NCI-H146 treated with DMSO at 0.1 percent for 48 hours (cell line): Measurements from ENCODE around the gene MMP19.
"Not testable (repeated sequence)": the region's sequence is repeated elsewhere in the genome, so short reads cannot be mapped to it uniquely, and the experiment has no call there.

Experiments
- DNase-seq: peaks from one replicate; lab custom pipeline; 2025; ENCODE audit not compliant: unreplicated experiment; lab: John Stamatoyannopoulos, UW

Gene MMP19, protein sequence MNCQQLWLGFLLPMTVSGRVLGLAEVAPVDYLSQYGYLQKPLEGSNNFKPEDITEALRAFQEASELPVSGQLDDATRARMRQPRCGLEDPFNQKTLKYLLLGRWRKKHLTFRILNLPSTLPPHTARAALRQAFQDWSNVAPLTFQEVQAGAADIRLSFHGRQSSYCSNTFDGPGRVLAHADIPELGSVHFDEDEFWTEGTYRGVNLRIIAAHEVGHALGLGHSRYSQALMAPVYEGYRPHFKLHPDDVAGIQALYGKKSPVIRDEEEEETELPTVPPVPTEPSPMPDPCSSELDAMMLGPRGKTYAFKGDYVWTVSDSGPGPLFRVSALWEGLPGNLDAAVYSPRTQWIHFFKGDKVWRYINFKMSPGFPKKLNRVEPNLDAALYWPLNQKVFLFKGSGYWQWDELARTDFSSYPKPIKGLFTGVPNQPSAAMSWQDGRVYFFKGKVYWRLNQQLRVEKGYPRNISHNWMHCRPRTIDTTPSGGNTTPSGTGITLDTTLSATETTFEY

DNA sequence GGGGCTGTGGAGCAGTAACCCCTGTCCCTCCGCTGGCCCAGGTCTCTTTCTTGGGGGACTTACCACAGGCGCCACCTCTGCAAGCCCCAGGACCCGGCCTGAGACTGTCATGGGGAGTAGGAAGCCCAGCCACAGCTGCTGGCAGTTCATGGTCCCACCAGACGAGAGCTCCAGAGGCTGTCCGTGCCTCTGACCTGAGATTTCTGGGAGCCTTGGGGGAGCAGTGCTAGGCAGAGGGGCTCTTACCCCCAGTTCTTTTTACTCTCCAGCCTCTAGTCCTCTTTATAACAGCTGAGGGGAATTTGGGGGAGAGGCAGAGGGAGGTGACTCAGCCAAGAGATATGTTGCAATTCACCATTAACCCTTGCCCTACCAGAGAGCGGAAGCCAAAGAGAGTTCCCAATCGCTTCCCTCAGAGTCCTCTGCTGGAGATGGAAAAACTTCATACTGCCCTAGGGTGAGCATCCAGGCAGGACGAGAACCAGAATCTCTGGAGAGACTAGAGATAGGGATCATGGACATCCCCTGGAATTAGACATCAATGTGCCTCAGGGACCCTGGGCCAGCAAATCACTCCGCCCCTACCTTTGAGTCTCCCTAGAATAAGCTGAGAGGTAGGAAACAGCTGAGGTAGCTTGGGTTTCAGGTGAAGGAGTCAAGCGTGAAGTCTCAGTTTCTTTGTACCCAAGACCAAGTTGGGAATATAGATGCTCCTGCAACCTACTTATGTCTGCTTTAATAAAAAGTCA, at the start of gene MMP19:
Gene MMP19 (minus strand): TSS at position 256 of the 749 bp plus-strand sequence. CDS start 106 bp downstream, at position 150.
- no peak for DNase-seq

DNA sequence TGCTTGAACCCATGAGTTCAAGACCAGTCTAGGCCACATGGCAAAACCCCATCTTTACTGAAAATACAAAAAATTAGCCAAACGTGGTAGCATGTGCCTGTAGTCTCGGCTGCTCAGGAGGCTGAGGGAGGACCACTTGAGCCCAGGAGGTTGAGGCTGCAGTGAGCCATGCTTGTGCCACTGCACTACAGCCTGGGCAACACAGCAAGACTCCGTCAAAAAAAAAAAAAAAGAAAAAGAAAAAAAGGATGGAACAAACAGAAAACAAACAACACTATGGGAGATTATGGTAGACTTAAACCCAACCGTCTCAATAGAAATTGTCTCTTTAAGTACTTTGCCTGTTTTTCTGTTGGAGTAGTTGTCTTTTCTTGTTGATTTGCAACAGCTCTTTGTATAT, 48.6 kb upstream of the MMP19 start:
- no peak for DNase-seq

- no peak for DNase-seq
Observed at GRCh38 chr12:55885113-55885512, 42.4 kb upstream of the MMP19 start.

- DNase-seq, result no peak
Observed at GRCh38 chr12:55877824-55878223, 35.1 kb upstream of the MMP19 start.

DNA sequence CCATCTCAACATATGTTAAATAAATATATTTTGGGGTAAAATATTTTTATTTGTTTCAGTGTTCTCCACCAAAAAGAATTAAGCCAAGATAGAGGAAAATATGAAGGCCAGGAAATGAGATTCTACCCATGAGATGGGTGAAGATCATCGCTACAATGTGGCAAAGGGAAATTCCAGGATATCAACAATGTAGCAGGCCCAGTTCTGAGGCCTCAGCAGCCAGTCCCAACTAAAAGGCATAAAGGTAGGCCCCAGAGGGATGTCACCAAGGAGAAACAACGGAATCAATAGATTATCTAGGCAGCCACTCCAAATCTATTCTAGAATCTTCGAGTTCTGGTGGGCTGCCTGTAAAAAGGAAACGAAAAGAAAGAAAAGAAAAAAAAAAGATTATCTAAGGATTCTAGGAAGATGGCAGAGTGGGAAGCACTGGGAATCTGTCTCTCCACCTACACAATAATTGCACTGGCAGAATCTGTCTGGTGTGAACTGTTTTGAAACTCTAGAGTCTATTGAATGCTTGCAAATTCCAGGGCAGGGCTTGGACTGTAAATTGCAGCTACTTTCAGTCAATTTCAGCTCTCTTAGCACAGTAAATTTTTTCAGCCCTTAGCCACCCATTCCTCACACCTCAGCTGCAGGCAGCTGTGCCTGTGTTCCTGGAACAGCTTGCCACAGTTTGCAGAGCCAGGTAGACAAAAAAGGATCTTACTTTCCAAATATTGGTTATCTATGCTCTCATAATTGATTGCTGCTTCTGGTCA, 33.1 kb upstream of the MMP19 start:
- no peak for DNase-seq

DNA sequence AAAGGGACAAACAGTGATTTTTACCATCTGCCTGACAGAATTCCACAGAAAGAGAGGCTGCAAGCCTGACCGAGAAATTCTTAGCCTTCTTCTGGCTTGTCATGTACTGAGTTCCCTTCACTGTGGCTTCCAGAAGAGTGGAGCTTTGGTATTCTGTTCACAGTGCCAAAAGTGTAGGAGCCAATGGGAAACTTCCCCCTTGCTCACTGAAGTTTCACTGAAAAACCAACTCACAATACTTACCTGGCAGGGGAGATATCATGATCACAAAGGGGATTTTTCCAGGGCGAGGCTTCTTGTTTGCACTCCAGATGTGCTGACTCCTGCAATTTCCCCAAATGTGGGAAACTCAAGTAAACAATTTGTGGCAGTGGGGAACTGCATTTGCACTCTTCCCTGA, 31.7 kb upstream of the MMP19 start:
- DNase-seq, result no peak

DNA sequence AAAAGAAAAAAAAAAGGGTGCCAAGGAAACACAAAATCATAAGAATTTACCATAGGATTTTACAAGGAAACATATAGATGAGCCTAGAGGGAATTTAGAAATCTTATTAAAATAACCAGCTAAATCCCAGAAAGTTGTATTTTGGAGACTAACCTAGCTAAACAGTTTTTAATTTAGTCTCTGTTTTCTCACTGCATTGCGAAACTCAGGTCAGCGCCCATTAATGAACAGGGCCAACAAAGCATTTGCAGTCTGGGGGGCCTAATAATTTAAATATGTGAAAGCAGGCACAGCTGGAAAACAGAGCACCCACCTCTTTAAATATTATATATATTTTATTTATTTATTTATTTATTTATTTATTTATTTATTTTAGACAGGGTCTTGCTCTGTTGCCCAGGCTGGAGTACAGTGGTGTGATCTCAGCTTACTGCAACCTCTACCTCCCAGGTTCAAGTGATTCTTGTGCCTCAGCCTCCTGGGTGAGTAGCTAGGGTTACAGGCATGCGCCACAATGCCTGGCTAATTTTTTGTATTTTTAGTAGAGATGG, 23.8 kb upstream of the MMP19 start:
- DNase-seq, result not testable (repeated sequence)

GRCh38 chr12:55865327-55865726, 22.6 kb upstream of the MMP19 start:
- DNase-seq, result no peak

- DNase-seq, result not testable (repeated sequence)
Observed at GRCh38 chr12:55862931-55863330, 20.2 kb upstream of the MMP19 start.

GRCh38 chr12:55862286-55862685, 19.6 kb upstream of the MMP19 start:
- no peak for DNase-seq

DNA sequence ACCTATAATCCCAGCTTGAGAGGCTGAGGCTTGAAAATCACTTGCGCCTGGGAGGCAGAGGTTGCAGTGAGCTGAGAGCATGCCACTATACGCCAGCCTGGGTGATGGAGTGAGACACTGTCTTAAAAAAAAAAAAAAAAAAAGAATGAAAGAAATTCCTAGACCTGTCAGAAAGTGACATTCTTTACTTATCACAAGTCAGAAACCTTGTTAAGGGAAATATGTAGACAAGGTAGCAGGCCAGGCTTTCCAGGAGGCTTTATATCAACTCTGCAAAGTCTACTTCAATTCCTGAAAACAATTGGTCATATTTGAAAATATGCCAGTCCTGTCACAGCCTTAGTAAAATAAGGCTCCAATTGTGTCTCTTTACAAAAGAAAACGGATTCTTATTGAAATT, 19.1 kb upstream of the MMP19 start:
- no peak for DNase-seq

DNA sequence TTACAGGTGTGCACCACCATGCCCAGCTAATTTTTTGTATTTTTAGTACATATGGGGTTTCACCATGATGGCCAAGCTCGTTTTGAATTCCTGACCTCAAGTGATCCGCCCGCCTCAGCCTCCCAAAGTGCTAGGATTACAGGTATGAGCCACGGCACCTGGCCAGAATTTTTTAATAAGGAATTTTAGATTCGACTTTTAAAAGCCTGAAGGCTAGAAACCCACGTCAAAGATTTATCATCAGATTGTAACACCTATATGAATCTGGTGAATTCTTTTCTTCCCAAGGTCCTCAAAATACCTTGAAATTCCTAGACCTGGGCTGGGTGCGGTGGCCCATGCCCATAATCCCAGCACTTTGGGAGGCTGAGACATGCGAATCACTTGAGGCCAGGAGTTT, 18.7 kb upstream of the MMP19 start:
- no peak for DNase-seq

- DNase-seq, result no peak
Observed at GRCh38 chr12:55852740-55853139, 10.0 kb upstream of the MMP19 start.

GRCh38 chr12:55850893-55851292, 8.2 kb upstream of the MMP19 start:
- no peak for DNase-seq

GRCh38 chr12:55850401-55850800, 7.7 kb upstream of the MMP19 start:
- DNase-seq, result no peak

DNA sequence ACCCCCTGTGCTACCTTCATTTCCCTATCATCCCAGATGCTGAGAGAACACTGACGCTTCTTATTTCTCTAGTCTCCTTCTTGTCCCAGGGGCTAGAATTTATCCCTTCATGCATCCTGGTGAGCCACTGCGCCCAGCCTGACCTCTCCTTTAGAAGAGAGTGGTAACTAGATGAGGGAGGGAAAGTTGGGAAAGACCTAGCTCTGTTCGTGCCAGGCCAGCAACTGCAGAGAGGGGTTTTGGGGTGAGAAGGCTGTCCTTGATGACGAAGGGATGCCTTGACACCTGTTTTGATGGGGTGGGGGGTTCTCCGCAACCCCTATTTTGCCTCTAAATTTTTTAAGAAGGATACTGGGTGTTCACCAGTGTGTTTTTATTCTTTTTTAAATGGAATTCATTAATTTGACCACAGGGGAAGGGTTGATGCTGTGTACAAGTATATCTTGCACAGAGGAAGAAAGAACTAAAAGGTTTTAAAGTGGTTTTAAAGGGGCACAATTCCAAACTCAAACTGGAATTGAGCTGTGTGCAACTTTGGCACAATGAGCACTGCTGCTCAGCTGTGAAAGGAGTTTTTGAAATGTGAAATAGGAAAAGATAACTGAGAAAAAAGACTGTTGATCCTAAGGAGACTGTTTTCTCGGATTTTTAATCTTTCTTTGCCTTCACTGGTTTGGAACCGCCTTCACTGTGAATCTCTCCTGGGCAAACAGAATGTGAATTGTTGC, 7.0 kb upstream of the MMP19 start:
- DNase-seq, result no peak

DNA sequence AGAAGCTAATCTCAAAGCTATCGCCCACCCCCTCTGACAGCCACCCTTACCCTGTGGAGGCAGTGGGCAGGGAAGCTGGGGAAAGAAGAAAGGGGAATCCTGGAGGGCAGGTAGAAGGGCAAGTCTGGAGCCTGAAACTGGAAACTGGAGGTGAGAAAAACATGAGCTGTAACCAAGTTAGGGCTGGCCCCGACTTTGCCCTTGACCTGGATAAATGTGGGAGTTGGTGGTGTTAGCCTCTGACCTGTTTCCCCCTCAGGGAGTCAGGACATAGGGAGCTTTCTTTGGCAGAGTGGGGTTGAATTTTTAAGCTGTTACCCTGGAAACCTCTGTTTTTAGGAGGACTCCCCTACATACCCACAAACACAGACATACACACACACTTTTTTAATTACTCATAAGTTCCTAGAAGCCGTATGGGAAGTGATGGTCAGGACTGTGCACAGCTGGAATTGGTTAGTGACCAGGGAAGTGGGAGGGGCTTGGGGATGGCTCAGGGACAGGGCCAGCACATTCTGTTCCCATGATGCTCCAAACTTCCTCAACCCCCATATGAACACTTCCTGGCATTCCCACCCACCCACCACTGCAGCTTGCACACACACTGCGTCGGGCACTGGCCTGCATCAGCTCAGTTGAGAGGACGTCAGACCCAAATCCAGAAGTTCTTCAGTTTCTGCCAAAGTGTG, 5.0 kb upstream of the MMP19 start:
- DNase-seq, result no peak

- no peak for DNase-seq
Observed at GRCh38 chr12:55847033-55847432, 4.3 kb upstream of the MMP19 start.

DNA sequence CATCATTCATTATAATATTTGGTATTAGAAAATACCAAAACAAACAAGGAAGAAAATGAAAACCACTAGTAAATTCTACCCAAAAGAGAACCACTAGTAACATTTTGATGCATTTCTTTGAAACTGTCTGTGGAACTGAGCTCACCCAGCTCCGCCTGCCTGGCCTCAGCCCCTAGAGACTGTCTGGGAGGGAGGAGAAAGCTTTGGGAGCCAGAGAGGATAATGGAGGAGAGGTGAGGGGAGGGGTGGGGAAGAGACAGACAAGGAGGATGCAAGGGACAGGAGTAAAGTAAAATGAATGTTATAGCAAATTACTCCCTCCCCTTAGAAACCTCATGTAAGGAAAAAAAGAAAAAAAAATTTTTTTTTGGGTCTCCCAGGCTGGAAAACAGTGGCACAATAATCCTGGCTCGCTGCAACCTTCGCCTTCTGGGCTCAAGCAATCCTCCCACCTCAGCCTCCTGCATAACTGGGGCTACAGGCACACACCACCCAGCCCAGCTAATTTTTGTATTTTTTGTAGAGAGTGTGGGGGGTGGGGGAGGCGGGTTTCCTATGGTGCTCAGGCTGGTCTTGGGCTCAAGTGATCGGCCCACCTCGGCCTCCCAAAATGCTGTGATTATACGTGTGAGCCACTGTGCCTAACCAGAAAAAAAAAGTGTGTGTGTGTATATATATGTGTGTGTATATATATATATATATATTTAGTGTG, 3.2 kb upstream of the MMP19 start:
- DNase-seq, result no peak
